KMS-11 (cell line): ENCODE measurements around the gene MLN.

Experiments used
- H2AFZ ChIP-seq: fragments of 200-600 bp; sonication (generic); 2 replicates; pipeline ENCODE4 v1.6.1; 2016; ENCODE audit warnings: antibody characterized with exemption, mixed run types, low read depth
- H3K27ac ChIP-seq: fragments of 200-600 bp; sonication (generic); 2 replicates; pipeline ENCODE4 v1.6.1; 2016; ENCODE audit warnings: mild to moderate bottlenecking, mixed run types
- H3K27me3 ChIP-seq: fragments of 200-600 bp; sonication (generic); 2 replicates; pipeline ENCODE4 v1.6.1; 2017; ENCODE audit warnings: mild to moderate bottlenecking, low read depth, mixed run types, moderate library complexity; ENCODE audit not compliant: insufficient read depth
- H3K36me3 ChIP-seq: fragments of 200-600 bp; sonication (generic); 2 replicates; pipeline ENCODE4 v1.6.1; 2017; ENCODE audit warnings: mild to moderate bottlenecking, mixed run types; ENCODE audit not compliant: insufficient read depth
- H3K4me1 ChIP-seq: fragments of 200-600 bp; sonication (generic); 2 replicates; pipeline ENCODE4 v1.6.1; 2016; ENCODE audit warnings: mild to moderate bottlenecking, low read depth, mixed run types; ENCODE audit not compliant: poor library complexity, severe bottlenecking
- H3K4me2 ChIP-seq: fragments of 200-600 bp; sonication (generic); 2 replicates; pipeline ENCODE4 v1.7.0; 2016; ENCODE audit warnings: mild to moderate bottlenecking, mixed run types
- H3K4me3 ChIP-seq: fragments of 200-600 bp; sonication (generic); IDR thresholded peaks from 2 replicates; pipeline ENCODE4 v1.6.1; 2017; ENCODE audit warnings: low read depth, low read length, mixed read lengths; ENCODE audit not compliant: insufficient read depth
- H3K79me2 ChIP-seq: fragments of 200-600 bp; sonication (generic); 2 replicates; pipeline ENCODE4 v1.6.1; 2016; ENCODE audit warnings: low read depth, mixed run types; ENCODE audit not compliant: insufficient read depth
- H3K9ac ChIP-seq: fragments of 200-600 bp; sonication (generic); 2 replicates; pipeline ENCODE4 v1.6.1; 2016; ENCODE audit warnings: mild to moderate bottlenecking, mixed run types
- H4K20me1 ChIP-seq: fragments of 200-600 bp; sonication (generic); 2 replicates; pipeline ENCODE4 v1.6.1; 2016; ENCODE audit warnings: mild to moderate bottlenecking, mixed run types; ENCODE audit not compliant: insufficient read depth
- TF ChIP-seq, protein P1 (sequence below): fragments of 200-600 bp; sonication (generic); conservative IDR thresholded peaks from 2 replicates; pipeline ENCODE4 v1.6.1; 2017; ENCODE audit warnings: low read depth, mild to moderate bottlenecking, antibody characterized with exemption, low read length, moderate library complexity, mixed read lengths

MLN gene

DNA sequence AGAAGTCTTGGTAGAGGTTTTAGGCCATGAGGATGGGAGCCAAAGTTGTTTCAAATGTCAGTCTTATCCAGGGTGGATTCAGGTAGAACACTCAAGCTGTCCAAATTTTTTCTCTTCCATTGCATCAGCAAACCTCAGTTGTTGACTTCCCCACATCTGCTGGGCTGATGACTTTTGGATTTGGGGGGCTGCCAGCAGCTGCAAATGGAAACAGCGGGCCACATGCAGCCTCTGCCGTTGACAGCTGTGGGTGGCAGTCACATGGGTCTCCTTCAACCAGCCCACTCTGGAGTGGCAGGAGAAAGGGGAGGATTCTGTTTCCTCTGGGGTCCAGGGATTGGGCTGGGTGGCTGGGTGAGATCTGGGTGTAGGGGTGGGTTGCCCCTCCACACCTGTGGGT lies 5.8 kb upstream of the MLN start:
- peaks cover 79% of the 10 kb centered on the region for H3K27me3 ChIP-seq
- H3K9ac ChIP-seq: no peak overlapping the region
- no peaks in the 10 kb centered on the region for H3K79me2 ChIP-seq
- no peak overlapping the region for H3K4me2 ChIP-seq
- no peak overlapping the region for H2AFZ ChIP-seq
- no peaks in the 10 kb centered on the region for H3K36me3 ChIP-seq
- TF ChIP-seq, protein P1, sequence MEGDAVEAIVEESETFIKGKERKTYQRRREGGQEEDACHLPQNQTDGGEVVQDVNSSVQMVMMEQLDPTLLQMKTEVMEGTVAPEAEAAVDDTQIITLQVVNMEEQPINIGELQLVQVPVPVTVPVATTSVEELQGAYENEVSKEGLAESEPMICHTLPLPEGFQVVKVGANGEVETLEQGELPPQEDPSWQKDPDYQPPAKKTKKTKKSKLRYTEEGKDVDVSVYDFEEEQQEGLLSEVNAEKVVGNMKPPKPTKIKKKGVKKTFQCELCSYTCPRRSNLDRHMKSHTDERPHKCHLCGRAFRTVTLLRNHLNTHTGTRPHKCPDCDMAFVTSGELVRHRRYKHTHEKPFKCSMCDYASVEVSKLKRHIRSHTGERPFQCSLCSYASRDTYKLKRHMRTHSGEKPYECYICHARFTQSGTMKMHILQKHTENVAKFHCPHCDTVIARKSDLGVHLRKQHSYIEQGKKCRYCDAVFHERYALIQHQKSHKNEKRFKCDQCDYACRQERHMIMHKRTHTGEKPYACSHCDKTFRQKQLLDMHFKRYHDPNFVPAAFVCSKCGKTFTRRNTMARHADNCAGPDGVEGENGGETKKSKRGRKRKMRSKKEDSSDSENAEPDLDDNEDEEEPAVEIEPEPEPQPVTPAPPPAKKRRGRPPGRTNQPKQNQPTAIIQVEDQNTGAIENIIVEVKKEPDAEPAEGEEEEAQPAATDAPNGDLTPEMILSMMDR: no peak
- H3K27ac ChIP-seq: no peak overlapping the region
- H3K4me1 ChIP-seq: no peaks in the 10 kb centered on the region
- H4K20me1 ChIP-seq: no peaks in the 10 kb centered on the region
- H3K4me3 ChIP-seq: no peak overlapping the region

DNA sequence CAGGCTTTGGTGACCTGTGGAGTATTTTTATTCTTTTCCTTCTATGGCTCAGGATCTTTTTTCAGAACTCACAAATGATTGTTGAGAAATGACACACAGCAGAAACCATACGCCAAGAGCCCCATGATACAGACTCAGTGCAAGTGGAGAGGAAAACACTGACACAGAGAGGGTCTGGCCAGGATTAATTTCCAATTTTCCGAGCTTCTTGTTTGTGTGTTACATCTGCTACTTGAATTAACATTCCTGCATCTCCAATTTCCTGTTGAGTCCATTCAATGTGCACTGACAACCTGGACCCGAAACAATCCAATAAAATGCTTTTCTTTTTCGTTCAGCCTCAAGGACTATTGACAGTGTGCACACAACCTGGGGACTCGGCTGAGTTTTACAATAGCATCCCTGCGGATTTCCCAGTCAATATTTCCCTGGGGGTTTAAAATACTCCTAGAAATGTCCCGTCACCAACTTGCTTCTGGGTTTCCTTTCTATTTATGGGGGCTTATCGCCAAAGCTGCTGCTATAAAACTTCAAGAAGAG lies 4.9 kb upstream of the MLN start:
- Histone ChIP-seq H3K4me1 (no peaks in the 10 kb centered on the region), H3K36me3 (no peaks in the 10 kb centered on the region), H3K9ac (no peak overlapping the region), H3K27me3 (peaks cover 82% of the 10 kb centered on the region), H2AFZ (no peak overlapping the region), H4K20me1 (no peaks in the 10 kb centered on the region), H3K4me2 (no peak overlapping the region), H3K27ac (no peak overlapping the region), H3K79me2 (no peaks in the 10 kb centered on the region), H3K4me3 (no peak overlapping the region)
- TF ChIP-seq, protein P1: no peak

DNA sequence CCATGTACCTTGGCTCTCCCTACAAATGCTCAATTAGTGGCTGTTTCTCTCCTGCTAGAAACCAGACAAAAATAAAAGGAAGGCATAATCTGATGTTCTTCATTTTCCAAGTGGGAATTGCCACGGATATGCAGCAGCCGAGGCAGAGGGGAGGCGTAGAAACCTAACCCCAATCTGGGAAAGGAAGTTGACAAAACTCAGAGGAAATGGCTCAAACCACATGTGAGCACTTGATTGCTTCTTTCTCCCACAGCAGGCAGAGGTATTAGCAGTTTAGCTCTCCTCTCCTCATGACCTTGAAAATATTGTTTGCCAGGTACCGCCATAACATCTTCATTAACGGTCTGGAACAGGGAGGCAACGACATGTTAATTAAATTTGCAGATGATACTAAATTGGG lies 3.8 kb upstream of the MLN start:
- H3K9ac ChIP-seq: no peak overlapping the region
- no peak overlapping the region for H3K4me3 ChIP-seq
- H3K4me1 ChIP-seq: no peaks in the 10 kb centered on the region
- H4K20me1 ChIP-seq: no peaks in the 10 kb centered on the region
- no peak overlapping the region for H3K4me2 ChIP-seq
- H3K79me2 ChIP-seq: no peaks in the 10 kb centered on the region
- H3K36me3 ChIP-seq: no peaks in the 10 kb centered on the region
- TF ChIP-seq, protein P1: no peak
- H2AFZ ChIP-seq: no peak overlapping the region
- no peak overlapping the region for H3K27ac ChIP-seq
- H3K27me3 ChIP-seq: peaks cover 89% of the 10 kb centered on the region

DNA sequence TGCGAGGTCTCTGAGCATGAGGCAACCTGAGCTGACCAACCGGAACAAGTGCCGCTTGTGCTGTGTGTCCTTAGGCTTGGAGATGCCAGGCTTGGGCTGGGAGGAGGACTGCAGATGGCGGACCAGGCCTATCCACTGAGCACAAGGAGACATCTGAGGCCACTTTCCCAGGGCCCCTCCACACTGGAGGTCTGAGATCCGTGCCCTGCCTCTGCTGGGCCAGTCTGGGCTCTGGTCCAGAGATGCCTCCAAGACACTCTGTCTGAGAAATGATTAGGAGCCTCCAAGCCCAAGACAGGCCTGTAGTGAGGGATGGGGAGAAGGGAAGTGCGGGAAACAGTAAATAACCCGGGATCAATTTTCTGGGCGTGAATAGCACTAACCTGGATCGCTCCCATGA lies 3.0 kb upstream of the MLN start:
- H3K4me2 ChIP-seq: no peak overlapping the region
- TF ChIP-seq, protein P1: no peak
- no peak overlapping the region for H3K9ac ChIP-seq
- no peaks in the 10 kb centered on the region for H3K4me1 ChIP-seq
- H3K36me3 ChIP-seq: no peaks in the 10 kb centered on the region
- H2AFZ ChIP-seq: no peak overlapping the region
- no peaks in the 10 kb centered on the region for H3K79me2 ChIP-seq
- H3K27me3 ChIP-seq: peaks cover 90% of the 10 kb centered on the region
- no peak overlapping the region for H3K4me3 ChIP-seq
- H3K27ac ChIP-seq: no peak overlapping the region
- H4K20me1 ChIP-seq: no peaks in the 10 kb centered on the region
